ENCODE results near the gene ZNF446.
"Not testable (repeated sequence)": the region's sequence is repeated elsewhere in the genome, so short reads cannot be mapped to it uniquely, and the experiment has no call there.

The ZNF446 gene

DNA sequence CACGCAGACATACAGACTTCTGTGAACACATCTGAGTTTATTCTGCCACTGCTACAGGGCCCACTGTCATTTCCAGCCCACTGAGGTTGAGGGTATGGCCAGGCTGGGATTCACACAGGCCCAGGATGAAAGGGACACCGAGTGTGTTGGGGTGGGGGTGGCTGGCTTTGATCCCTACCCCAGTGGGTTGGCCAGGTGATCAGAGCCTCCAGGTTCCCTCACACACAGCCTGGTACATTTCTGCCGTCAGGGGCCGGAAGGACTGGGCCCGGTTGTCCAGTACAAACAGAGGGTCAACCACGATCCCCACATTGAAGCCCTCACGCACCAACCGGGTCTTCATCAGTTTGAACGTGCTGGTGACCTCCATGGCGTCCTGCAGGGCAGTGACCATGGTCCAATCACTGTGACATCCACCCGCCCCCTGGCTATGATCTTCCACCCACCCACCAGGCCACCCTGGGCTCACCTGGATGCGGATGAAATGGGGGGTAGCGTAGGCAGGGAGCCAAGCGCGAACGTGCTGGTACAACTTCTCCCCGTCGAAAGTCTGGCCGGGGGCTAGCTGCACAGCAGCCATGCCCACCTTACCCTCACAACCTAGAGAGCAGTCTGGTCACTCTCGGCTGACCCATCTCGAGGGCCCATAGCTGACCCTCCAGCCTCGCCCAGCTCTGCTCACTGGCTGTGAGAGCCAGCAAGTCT, 22.3 kb downstream of the ZNF446 start:
- DNase-seq (ENCODE audit: insufficient read length, low spot score) (no peak), FAIRE-seq (no peak)

DNA sequence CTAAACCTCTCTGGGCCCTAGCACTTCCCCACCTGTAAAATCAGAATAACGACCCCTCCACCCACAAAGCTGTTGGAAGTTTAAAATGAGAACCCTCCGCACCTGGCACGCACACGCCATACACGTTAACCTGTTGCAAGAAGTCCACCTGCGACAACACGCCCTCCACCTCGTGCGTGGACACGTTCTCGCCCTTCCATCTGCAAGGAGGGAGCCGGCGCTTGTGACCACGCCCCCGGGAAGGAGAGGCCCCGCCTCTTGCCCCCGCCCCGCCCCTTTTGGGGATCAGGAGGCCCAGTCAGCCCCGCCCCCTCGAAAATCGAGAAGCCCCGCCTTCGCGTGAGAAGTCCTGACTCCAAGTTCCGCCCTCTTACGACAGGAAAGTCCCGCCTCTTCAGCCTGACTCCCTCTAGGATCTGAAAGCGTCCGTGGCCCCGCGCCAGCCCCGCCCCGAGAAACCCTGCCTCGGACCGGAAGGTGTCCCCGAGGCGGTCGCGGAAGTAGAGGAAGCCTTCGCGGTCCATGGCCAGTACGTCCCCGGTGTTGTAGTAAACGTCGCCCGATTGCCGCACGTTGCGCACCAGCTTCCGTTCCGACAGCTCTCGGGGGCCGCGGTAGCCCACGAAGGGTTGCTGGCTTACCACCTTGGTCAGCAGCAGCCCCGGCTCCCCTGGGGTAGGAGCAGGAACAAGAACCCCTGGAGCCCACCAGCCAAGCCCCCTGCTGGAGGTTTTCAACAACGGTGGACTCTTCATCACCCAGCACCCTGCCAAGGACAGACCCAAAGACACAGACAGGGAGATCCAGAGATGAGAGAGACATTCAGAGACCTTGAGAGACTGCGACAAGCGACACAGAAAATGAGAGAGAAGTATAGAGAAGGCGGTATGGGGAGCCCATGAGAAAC, 23.1 kb downstream of the ZNF446 start:
- FAIRE-seq = peak; percentile 95
- DNase-seq (ENCODE audit: insufficient read length, low spot score) = peak; percentile 94

DNA sequence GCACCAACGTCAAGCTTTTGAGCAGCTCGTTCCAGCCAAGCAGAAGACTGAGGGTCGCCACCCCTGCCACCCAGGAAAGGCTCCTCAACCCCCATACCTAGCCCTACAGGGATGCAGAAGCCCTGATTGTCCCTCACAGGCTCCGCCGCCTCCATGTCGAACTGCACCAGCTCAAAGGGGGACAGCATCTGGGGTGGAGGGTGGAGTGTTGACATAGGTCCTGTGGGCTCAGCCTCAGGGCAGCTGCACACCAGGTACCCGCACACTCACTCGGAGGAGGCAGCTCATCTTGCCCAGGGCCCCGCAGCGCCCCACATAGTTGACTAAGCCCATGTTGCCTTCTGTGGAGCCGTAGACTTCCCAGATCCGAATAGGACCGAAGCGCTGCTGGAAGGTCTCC, 24.1 kb downstream of the ZNF446 start:
- no peak for FAIRE-seq
- no peak for DNase-seq (ENCODE audit: insufficient read length, low spot score)

DNA sequence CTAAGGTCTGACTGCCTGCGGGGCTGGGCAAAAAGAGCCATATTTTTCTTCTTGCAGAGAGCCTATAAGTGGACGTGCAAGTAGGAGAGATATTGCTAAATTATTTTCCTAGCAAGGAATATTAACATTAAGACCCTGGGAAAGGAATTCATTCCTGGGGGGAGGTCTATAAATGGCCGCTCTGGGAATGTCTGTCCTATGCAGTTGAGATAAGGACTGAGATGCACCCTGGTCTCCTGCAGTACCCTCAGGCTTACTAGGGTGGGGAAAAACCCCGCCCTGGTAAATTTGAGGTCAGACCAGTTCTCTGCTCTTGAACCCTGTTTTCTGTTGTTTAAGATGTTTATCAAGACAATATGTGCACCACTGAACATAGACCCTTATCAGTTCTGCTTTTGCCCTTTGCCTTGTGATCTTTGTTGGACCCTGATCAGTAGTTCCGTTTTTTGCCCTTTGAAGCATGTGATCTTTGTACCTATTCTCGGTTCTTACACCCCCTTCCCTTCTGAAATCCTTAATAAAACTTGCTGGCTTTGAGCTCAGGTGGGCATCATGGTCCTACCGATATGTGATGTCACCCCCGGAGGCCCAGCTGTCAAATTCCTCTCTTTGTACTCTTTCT, 31.6 kb downstream of the ZNF446 start:
- FAIRE-seq; DNase-seq (ENCODE audit: insufficient read length, low spot score): not testable (repeated sequence)

DNA sequence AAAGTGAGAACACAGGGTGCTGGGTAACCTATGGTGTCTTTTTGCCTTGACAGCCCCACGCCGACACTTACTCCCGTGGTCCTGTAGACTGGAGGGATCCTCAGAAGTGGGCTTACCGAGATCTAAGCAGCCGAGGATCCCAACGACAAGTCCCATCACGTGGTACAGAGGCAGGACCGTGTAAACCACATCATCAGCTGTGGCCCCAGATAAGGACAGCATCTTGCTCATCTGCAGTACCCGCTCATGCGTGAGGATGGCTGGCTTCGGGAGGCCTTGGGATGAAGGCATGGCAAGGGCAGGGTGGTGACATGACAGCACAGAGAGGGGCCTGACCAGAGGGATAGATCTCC, 33.6 kb downstream of the ZNF446 start:
- FAIRE-seq = no peak

DNA sequence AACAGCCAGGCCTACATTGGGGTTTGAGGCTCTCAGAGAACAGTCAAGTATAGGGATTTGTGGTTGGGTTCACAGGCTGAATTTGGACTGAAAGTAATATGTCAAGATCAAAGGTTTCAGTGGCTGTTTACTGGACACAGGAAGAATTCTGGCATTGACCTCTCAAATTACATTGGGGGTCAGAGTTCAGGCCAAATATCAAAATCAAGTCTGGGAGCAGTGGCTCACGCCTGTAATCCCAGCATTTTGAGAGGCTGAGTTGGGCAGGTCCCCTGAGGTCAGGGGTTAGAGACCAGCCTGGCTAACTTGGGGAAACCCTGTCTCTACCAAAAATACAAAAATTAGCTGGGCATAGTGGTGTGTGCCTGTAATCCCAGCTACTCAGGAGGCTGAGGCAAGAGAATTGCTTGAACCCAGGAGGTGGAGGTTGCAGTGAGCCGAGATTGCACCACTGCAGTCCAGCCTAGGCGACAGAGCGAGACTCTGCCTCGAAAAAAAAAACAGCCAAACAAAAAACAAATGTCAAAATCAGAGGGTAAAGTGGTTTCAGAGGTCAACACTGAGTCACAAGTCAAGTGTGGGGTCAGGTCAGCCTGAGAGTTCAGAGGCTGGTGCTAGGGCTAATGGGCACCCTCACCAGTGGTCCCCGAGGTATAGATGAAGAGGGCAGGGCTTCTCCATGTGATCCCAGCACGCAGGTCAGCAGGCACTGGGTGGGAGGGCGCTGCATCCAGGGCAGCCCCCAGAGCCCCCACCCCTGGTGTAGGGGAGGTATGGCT, 34.1 kb downstream of the ZNF446 start:
- FAIRE-seq = no peak

More for the DNA sequence above, 33.6 kb downstream of the ZNF446 start:
- DNase-seq (ENCODE audit: insufficient read length, low spot score) = no peak

DNA sequence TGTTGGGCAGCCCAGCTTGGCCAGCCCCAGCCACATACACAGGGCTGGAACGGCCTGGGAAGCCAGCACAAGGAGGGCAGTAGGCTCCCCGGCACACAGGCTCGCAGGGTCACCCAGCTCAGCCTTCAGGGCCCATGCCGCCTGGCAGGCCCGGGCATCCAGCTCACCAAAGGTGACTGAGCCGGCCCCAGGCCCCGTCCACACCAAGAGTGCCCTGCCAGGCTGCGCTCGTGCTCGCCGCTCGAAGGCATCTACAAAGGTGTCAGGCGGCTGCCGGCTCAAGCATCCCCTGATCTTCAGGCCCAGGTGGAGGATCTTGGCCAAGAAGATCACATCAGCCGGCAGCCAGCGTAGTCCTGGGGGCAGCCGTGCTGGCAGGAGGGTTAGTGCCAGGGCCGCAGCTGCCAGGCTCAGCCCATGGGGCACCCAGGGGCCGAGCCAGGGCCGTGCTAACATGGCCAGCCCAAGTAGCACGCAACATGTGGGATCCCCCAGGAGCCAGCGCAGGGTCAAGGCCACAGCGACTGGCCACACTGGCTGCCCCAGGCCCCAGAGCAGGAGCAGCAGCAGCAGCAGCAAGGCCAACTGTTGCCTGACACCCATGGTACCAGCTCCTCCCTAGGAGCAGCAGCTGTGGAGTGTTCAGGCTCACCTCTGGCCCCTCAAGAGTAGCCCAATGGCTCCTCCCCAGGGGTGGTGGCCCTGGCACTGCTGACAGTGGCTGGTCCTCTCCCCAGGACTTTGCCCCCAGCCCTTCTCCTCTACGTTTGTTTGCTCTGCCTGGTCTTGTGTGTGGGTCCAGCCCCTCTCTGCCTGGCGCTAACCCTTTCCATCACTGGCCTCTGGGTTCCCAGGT, 35.4 kb downstream of the ZNF446 start, which contains the start of gene SLC27A5:
Gene SLC27A5 (minus strand): TSS at position 640 of the 856 bp plus-strand sequence. CDS start 37 bp downstream, at position 603.
- DNase-seq (ENCODE audit: insufficient read length, low spot score) = no peak

More for the DNA sequence above, 34.1 kb downstream of the ZNF446 start:
- DNase-seq (ENCODE audit: insufficient read length, low spot score) = no peak

DNA sequence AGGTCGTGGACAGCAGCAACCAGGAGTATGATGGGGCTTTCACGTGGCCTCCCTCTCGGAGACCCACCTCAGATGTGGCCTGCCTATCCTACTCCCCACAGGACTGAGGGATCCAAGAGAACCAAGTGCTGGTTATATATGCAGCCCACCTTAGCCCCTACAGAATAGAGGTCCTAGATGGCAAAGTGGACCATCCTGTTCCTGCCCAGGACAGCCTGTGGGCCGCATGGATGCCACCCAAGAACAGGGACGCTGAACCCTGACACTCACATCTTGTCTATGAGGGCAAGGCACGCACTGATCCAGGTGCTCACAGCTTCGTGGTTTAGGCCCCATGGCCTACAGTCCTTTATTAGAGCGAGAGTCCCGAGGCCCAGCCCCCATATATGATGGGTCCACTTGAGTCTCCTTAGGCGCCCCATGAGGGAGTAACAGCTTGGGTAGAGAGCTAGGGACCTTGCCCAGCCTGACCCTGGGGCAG, 37.1 kb downstream of the ZNF446 start:
- FAIRE-seq (no peak), DNase-seq (ENCODE audit: insufficient read length, low spot score) (no peak)

More for the DNA sequence above, 35.4 kb downstream of the ZNF446 start, which contains the start of gene SLC27A5:
- no peak for FAIRE-seq

DNA sequence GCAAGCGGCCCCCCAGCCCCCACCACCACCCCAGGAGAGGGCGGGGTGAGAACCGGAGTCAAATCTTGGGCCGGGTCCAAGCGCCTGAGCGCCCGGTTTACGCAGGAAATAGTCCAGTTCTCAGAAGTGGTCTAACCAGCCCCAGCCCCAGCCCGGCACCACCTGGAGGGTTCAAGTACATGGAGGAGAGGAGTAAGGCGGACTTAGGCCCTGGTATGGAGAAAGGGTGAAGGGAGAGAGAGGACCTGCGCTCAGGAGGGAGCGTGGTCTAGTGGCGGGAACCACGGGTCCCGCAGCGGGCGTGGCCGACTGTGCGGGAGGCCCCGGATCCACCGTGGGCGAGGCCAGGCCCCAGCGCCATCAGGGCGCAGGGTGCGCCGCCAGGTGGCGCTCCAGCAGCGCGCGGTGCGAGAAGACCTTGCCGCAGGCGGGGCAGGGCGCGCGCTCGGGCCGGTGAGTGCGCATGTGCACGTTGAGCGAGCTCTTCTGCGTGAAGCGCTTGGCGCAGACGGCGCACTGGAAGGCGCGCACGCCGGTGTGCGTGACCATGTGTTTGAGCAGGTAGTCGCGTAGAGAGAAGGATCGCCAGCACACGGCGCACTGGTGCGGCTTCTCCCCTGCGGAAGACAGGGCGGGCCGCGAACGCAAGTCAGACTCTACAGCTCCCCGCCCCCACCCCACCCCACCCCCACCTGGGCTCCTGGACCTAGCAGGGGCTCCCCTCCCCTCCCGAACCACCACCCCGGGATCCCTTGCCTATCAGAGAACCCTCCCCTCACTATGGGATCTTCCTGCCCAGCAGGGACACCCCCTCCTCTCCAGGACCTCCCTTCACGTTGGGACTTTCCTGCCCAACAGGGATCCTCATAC, 37.8 kb downstream of the ZNF446 start:
- DNase-seq (ENCODE audit: insufficient read length, low spot score) (peak; percentile 96), FAIRE-seq (peak; percentile 97)

DNA sequence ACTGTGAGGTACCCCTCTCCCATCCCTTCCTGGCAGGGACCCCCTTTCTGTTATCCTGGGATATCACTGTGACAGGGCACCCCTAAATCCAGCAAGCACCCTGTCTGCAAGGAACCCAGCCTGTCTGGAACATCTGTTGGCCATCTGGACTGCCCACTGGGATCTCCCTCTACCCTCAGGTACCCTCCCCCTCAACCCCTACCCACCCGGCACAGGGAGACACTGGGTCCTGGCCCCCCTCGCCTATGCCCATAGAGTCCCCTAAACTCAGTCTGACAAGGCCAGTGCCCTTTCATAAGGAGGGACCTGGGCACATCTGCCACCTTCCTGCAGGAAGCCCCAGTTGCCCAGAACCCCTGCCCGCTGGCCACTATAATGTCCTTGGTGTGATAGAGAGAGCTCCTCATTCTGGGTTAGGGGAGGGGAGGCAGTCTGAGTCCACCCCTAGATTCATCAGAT, 38.4 kb downstream of the ZNF446 start:
- no peak for DNase-seq (ENCODE audit: insufficient read length, low spot score)
- FAIRE-seq = peak; percentile 11

DNA sequence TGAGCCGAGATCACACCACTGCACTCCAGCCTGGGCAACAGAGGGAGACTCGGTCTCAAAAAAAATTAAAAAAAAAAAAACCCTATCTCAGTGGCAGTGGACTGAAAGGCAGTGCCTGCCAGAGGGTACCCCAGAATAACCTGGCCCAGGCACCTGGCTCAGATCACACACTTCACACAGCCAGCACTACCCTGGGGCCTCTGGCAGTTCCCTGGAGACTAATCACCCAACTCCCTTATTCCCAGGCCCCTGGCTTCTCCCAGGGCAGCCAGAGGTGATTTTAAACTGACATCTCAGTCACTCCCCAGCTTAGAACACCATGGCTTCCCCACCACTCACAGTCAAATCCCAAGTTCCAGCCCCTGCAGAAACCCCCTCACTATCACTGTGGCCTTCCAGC, 39.1 kb downstream of the ZNF446 start:
- DNase-seq (ENCODE audit: insufficient read length, low spot score) (no peak), FAIRE-seq (no peak)

DNA sequence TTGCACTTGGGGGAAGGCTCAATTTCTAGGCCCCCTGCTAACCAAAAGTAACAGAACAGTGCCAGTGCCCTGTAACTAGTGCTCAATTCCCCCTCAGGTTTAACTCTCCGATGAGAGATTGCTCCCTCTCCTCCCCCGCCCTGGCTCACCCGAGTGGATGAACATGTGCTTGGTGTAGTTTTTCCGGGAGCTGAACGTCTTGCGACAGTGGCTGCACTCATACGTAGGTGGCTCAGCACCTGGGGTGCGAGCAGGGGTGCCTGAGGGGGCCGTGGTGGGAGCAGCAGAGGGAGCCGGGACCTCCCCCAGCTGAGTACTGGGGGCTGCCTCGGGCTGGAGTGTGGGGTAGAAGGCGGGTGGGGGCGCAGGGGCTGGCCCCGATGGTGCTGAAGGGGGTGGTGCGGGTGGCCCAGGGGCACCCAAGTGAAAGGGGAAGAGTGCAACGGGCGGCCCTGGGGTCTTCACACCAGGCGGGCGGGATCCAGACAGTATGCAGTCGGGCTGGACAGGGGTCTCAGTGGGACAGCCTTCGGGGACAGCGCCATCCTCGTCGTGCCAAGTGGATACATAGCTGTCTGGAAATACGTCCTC, 40.2 kb downstream of the ZNF446 start:
- DNase-seq (ENCODE audit: insufficient read length, low spot score) = no peak
- no peak for FAIRE-seq

DNA sequence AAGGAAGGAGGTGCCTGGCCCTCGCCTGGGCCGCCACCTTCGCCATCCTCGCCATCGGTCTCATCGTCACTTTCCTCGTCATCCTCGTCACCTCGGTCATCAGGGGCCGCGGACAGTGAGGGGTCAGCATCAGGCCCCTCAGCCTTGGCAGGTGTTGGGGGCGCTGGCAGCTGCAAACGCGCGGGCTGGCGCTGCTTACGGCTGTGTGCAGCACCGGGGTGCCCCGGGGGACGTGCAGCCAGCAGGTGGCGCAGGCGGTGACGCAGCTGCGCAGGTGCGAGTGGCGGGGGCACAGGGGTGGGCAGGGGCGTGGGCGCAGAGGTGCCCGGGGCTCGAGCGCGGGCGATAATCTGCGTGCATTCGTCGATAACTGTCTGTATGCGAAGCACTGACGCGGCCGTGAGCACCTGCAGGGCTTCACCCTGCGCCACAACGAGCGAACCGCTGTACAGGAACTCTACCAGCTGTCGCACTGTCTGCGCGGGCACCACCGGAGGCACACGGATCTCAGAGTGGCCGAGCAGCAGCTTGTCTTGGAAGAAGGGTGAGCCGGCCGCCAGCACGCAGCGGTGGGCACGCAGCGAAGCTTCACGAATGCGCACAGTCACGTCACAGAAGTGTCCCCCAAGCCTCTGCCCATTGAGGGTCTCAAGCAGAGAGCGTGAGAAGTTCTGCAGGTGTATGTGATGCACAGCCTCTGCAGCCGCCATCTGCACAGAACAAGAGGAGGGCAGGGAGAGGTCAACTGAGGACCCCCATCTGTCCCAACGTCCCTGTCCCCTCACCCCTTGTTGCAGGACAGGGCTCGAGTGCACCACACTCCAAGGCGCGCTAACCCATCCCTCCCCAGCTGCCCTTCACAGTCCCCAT, 41.0 kb downstream of the ZNF446 start:
- FAIRE-seq (no peak), DNase-seq (ENCODE audit: insufficient read length, low spot score) (no peak)

DNA sequence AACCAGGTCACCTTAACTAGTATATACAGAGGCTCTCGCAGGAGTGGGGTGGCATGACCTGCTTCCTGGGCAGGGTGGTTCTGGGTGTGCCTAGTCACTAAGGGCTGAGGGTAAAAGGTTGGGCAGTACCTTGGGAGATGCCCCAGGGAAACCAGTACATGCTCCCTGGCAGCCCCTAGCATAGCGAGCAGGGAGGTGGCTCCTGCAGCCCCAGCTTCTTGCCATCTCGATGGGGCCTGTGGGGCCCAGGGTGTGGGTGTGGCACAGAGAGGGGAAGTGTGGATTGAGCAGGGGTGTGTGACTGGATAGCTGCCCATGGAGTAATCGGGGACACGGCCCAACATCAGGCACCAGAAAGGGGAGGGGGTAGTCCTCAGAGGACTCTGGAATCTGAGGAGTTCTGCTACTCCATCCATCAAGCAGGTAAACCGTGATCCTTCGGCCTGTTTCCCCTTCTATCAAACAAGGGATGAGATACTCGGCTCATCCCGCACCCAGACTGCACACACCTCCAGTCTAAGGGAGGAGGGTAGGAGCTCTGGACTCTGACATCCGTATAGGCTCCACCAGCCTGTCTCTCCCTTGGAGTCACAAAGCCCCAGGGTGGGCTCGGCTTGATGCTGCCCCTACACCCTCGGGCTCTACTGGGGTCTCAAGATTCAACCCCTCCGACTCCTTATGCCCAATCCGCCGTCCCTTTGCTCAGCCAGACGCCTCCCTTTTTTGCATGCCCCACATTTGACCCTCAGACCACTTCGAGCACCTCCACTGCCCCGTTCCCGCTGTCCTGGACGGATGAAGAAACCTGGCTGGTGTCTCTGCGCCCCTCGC, 42.3 kb downstream of the ZNF446 start:
- FAIRE-seq = peak; percentile 39
- DNase-seq (ENCODE audit: insufficient read length, low spot score) = no peak

DNA sequence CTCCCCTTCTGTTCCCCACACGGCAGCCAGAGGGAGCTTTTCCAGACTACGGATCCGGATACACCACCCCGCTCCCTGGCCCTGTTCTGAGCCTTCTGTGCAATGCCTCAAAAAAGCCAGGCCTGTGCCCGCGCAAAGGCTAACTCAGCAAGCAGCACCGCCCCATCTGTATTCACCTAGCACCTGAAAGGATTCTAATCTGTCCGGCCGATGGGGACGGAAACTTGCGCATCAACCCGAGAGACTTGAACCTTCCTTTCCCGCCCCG, 42.9 kb downstream of the ZNF446 start:
- FAIRE-seq (no peak), DNase-seq (ENCODE audit: insufficient read length, low spot score) (peak; percentile 41)

Measured in GM19239 (cell line).